T-helper 1 cell treated with Interleukin-12 subunit alpha and Interleukin-12 subunit beta and Interleukin-4 antibody, amounts not matched to agents 30 μg/mL and 1 μg/mL, for 36 hours (primary cell): ENCODE results near the gene KATNIP.
"Not testable (repeated sequence)": the region's sequence is repeated elsewhere in the genome, so short reads cannot be mapped to it uniquely, and the experiment has no call there.

ENCODE experiments used
- H3K27ac Mint-ChIP-seq: one replicate; pipeline ENCODE4 v1.8.0; 2021; ENCODE audit warnings: mild to moderate bottlenecking, mixed read lengths
- H3K27me3 Mint-ChIP-seq: one replicate; pipeline ENCODE4 v1.8.0; 2021; ENCODE audit warnings: low read depth, mixed read lengths
- H3K36me3 Mint-ChIP-seq: one replicate; pipeline ENCODE4 v1.8.0; 2021; ENCODE audit warnings: low read depth, mixed read lengths
- H3K4me1 Mint-ChIP-seq: one replicate; pipeline ENCODE4 v1.8.0; 2021; ENCODE audit warnings: low read depth, mixed read lengths
- H3K4me3 Mint-ChIP-seq: one replicate; pipeline ENCODE4 v1.8.0; 2021; ENCODE audit warnings: mild to moderate bottlenecking, moderate library complexity, mixed read lengths
- H3K9me3 Mint-ChIP-seq: one replicate; pipeline ENCODE4 v1.8.0; 2021; ENCODE audit warnings: mixed read lengths

Gene KATNIP

DNA sequence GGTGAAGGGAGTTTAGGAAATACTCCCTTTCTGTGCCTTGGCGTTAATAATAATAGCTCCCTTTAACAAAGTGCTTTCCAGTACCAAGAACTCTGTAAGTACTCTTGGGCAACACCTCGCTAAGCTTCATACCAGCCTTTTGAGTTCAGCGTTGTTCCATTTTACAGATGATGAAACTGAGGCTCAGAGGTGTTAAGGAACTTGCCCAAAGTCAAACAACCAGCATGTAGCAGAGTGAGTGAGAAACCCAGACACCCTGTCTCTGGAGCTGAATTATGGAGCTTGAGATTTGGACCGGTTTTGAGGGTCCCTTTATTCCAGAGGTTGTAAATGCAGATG is 607 bp downstream of the KATNIP start:
- Mint-ChIP-seq H3K27me3 (no peaks in the 10 kb centered on the region), H3K9me3 (no peaks in the 10 kb centered on the region), H3K4me3 (peak overlapping the region; percentile 98), H3K4me1 (peaks cover 30% of the 10 kb centered on the region), H3K36me3 (peaks cover 6% of the 10 kb centered on the region), H3K27ac (peak overlapping the region; percentile 97)

DNA sequence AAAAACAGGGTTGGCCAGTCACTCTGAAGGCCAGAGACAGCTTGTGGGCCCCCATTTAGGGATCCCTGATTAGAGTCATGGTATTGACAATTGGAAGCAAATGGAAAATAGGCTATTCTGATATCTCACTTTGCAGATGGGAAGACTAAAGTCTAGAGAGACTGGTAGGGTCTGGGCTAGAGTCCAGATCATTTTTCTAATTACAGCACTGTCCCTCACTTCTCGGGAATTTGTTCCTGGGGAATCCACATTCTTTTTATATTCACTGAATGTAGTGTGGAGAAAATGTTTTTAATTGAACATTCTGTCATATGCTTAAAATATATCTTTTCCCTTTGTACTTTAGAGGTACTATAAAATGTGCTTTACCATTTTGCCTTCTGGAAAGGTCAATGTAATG is 1.1 kb downstream of the KATNIP start:
- Mint-ChIP-seq H3K4me3 (peak overlapping the region; percentile 98), H3K9me3 (no peaks in the 10 kb centered on the region), H3K4me1 (peaks cover 30% of the 10 kb centered on the region), H3K27me3 (no peaks in the 10 kb centered on the region), H3K36me3 (peaks cover 6% of the 10 kb centered on the region), H3K27ac (no peak overlapping the region)

DNA sequence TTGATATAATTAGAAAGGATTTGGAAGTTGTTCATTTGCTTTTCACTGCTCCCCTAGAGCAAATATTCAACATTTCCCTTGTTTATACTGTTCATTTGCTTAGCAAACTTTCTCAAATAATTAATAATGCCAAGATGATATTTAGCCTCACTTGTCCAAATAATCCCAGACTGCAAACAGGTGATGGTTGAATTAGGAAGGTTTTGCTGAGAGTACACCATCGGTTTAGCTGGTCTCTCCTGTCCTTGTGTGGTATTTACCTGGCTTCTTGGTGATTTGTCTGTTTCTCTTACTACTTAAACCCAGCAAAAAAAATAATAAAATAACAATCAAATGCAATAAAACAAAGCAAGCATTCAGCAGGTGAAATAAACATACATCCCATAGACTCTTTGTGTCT is 6.5 kb downstream of the KATNIP start:
- H3K36me3 Mint-ChIP-seq = peaks cover 2% of the 10 kb centered on the region
- H3K27ac Mint-ChIP-seq = no peak overlapping the region
- no peak overlapping the region for H3K4me3 Mint-ChIP-seq
- no peaks in the 10 kb centered on the region for H3K9me3 Mint-ChIP-seq
- H3K27me3 Mint-ChIP-seq = no peaks in the 10 kb centered on the region
- peaks cover 2% of the 10 kb centered on the region for H3K4me1 Mint-ChIP-seq

DNA sequence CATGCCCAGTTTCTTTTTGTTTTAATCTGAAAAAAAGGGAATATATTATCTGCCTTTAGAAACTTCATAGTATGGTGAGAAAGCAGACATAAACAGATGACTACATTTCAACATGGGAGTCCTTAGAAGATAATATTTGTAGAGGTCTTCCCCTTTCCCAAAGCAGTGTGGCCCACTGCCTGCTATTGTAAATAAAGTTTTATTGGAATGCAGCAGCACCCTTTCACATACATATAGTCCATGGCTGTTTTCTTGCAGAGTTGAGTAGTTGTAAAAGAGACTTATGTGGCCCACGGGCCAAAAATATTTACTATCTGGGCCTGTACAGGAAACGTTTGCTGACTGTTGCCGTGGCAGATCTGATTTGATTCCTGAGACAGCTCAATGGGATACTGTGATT is 8.5 kb downstream of the KATNIP start:
- Mint-ChIP-seq H3K4me3 (no peak overlapping the region), H3K4me1 (peaks cover 2% of the 10 kb centered on the region), H3K9me3 (no peaks in the 10 kb centered on the region), H3K36me3 (peaks cover 2% of the 10 kb centered on the region), H3K27ac (no peak overlapping the region), H3K27me3 (no peaks in the 10 kb centered on the region)

DNA sequence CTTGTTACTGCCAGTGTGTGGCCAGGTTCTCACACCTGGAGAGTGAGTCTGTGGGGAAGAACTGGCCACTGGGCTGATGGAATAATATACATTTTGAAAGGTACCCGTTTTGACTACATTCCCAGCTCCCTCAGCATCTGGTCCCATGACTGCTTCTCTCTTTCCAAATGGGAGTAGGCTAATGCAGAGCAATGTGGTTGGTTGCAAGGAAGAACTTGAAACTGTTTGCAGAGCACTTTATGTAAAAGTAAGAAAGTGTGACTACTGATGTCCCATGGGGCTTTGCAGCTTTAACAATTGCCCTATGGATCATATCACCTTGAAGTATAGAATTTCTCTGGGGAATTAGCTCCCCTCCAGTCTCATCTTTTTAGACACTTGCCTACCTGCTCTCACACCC is 9.0 kb downstream of the KATNIP start:
- peaks cover 2% of the 10 kb centered on the region for H3K36me3 Mint-ChIP-seq
- H3K4me1 Mint-ChIP-seq = peaks cover 2% of the 10 kb centered on the region
- H3K27me3 Mint-ChIP-seq = no peaks in the 10 kb centered on the region
- H3K9me3 Mint-ChIP-seq = no peaks in the 10 kb centered on the region
- H3K27ac Mint-ChIP-seq = no peak overlapping the region
- H3K4me3 Mint-ChIP-seq = no peak overlapping the region

DNA sequence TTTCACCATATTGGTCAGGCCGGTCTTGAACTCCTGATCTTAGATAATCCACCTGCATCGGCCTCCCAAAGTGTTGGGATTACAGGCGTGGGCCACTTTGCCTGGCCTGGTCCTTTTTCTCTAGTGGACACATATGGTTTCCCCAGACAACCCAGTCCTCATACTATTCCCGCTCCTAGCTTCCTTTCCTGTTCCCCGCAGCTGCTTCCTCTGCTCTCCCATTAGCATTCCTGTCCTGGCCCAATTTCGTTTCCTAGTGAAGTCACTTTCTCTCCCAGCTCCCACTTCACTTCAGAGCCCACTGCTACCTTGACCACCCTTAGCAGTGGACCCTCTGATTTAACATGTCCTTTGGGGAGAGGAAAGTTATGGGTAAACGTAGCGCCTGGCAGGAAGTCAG is 11.3 kb downstream of the KATNIP start:
- H3K27ac Mint-ChIP-seq = no peak overlapping the region
- H3K36me3 Mint-ChIP-seq = peaks cover 2% of the 10 kb centered on the region
- no peaks in the 10 kb centered on the region for H3K9me3 Mint-ChIP-seq
- H3K4me3 Mint-ChIP-seq = no peak overlapping the region
- H3K27me3 Mint-ChIP-seq = no peaks in the 10 kb centered on the region
- H3K4me1 Mint-ChIP-seq = peaks cover 2% of the 10 kb centered on the region

DNA sequence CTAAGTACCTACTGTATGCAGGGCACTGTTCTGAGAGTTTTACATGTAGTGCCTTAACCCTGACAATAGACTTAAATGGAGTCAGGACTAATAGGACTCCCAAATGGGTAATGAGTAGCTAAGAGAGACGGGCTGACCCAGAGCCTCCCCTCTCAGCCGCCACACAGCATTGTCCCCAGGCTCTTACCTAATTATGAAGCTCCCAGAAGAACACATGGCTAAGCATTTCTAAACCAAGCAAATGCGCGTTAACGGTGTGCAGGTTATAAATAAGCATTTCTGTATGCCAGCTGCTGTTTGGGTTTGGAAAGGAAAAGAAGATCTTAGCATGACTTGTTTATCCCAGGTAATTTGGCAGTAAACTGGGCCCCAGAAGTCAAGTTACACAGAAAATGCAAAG is 14.3 kb downstream of the KATNIP start:
- no peaks in the 10 kb centered on the region for H3K36me3 Mint-ChIP-seq
- H3K4me1 Mint-ChIP-seq = peaks cover 3% of the 10 kb centered on the region
- H3K27ac Mint-ChIP-seq = no peak overlapping the region
- H3K4me3 Mint-ChIP-seq = no peak overlapping the region
- H3K9me3 Mint-ChIP-seq = no peaks in the 10 kb centered on the region
- H3K27me3 Mint-ChIP-seq = no peaks in the 10 kb centered on the region

DNA sequence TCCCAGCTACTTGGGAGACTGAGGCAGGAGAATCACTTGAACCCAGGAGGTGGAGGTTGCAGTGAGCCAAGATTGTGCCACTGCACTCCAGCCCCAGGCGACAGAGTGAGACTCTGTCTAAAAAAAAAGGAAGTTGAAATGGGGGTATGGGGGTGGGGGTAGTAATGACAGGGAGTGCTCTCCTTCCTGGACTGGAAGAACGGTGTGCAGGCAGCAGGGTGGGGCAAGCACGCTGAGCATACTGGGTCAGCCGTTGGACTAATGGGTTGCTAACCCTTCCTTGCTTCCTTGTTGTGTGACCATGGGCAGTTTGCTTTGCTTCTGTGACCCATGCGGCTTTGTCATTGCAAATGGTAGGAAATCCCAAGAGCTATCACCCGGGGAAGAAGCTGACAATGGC is 16.5 kb downstream of the KATNIP start:
- no peaks in the 10 kb centered on the region for H3K27me3 Mint-ChIP-seq
- no peaks in the 10 kb centered on the region for H3K9me3 Mint-ChIP-seq
- H3K4me3 Mint-ChIP-seq = no peak overlapping the region
- H3K36me3 Mint-ChIP-seq = no peaks in the 10 kb centered on the region
- H3K4me1 Mint-ChIP-seq = peaks cover 3% of the 10 kb centered on the region
- no peak overlapping the region for H3K27ac Mint-ChIP-seq

DNA sequence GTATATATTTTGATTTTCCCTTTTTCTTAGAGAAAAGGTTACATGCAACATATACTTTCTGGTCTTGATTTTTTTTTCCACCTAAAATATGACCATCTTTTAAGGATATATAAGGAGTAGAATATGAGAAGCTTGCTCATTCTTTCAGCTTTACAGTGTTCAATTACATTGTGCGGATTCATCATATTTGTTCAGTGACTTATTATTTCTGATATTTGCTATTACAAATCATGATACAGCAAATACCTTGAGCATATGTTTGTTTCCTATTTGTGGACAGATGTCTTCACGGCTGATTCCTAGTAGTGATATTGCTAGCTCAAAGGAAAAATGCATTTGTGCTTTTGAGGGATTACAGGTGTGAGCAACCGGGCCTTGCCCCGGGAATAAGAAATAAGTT is 18.1 kb downstream of the KATNIP start:
- Mint-ChIP-seq H3K27ac (no peak overlapping the region), H3K4me1 (peaks cover 3% of the 10 kb centered on the region), H3K9me3 (no peaks in the 10 kb centered on the region), H3K36me3 (no peaks in the 10 kb centered on the region), H3K4me3 (no peak overlapping the region), H3K27me3 (no peaks in the 10 kb centered on the region)

DNA sequence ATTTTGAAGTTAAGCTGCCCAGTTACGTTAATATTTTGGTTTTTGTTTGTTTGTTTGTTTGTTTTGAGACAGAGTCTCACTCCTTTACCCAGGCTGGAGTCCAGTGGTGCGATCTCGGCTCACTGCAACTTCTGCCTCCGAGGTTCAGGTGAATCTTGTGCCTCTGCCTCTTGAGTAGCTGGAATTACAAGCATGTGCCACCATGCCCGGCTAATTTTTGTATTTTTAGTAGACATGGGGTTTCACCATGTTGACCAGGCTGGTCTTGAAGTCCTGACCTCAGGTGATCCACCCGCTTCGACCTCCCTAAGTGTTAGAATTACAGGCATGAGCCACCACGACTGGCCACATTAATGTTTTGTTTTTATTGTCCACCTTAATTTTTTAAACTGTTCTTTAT is 21.0 kb downstream of the KATNIP start:
- not testable (repeated sequence) for H3K27me3 Mint-ChIP-seq, H3K36me3 Mint-ChIP-seq, H3K4me1 Mint-ChIP-seq, H3K9me3 Mint-ChIP-seq, H3K4me3 Mint-ChIP-seq, H3K27ac Mint-ChIP-seq

DNA sequence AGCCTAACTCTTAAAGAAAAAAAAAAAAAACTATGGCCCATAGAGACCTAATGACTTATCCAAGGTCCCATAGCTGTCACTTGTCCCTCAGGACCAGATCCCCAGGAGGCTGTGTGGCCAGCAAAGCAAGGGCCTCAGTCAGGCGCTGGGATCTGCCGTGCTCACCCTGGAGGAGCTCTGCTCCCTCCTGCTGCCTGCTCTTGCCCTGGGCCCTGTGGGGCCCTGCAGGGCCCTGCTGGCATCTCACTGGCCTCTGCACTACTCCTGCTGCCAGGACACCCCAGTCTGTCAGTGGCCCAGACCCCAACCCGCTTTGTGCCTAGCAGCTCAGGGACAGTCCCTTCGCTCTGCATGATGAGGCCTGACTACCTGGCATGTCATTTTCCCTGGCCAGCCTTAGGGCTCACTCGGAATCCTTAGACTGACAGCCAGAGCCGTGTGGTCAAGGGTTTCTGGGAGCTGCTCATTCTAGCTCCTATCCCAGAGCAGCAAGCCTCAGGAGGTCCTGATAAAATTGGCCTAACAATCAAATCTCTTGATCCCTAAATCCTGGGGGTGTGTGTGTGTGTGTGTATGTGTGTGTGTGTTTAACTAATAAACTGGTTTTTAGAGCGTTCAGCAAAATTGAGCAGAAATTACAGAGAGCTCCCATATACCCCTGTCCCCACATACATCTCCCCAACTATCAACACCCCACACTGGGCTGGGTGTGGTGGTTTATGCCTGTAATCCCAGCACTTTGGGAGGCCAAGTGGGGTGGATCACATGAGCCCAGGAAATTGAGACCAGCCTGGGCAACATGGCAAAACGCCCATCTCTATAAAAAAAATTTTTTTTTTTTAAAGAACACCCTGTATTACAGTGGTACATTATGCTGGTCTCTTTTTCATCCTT is 21.7 kb downstream of the KATNIP start:
- no peaks in the 10 kb centered on the region for H3K27me3 Mint-ChIP-seq
- H3K4me1 Mint-ChIP-seq = peaks cover 3% of the 10 kb centered on the region
- H3K27ac Mint-ChIP-seq = no peak overlapping the region
- no peak overlapping the region for H3K4me3 Mint-ChIP-seq
- H3K36me3 Mint-ChIP-seq = no peaks in the 10 kb centered on the region
- no peaks in the 10 kb centered on the region for H3K9me3 Mint-ChIP-seq

DNA sequence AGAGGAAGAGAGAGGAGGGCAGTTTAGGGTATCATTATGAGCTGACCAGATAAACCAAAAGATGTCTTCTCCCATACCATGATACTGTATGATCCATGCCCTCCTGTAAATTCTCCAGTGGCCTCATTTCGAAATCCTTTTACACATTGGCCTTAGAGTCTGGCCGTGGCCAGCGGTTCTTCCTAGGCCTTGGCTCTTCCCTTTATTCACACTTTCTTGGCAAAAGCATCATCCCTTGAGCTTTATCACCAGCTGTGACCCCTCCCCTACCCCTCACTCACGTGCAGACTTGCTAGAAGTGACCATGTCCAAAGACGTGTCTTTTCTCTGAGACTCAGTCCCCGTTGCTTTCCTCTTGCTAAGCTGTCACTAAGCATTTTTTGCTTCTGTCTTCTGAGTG is 22.8 kb downstream of the KATNIP start:
- H3K36me3 Mint-ChIP-seq = no peaks in the 10 kb centered on the region
- H3K27ac Mint-ChIP-seq = no peak overlapping the region
- no peaks in the 10 kb centered on the region for H3K4me1 Mint-ChIP-seq
- H3K4me3 Mint-ChIP-seq = no peak overlapping the region
- no peaks in the 10 kb centered on the region for H3K9me3 Mint-ChIP-seq
- H3K27me3 Mint-ChIP-seq = no peaks in the 10 kb centered on the region

DNA sequence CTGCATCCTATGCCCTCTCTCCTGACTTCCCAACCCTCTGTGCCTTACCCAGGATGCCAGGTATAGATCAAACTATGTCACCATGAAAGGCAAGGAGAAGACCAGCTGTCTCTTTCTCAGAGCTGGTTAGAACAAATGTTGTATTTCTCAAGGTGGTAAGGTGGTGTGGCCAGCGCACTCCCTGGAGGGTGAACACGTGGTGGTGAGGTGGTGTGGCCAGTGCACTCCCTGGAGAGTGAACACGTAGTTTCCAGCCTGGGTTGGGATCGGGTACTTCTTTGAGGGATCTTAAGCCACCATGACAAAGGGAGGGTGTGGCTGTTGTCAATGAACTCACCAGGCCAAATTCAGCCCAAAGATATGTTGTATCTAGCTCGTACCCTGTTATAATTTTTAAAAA is 26.8 kb downstream of the KATNIP start:
- Mint-ChIP-seq H3K27ac (no peak overlapping the region), H3K27me3 (no peaks in the 10 kb centered on the region), H3K4me3 (no peak overlapping the region), H3K4me1 (peaks cover 4% of the 10 kb centered on the region), H3K36me3 (no peaks in the 10 kb centered on the region), H3K9me3 (no peaks in the 10 kb centered on the region)

DNA sequence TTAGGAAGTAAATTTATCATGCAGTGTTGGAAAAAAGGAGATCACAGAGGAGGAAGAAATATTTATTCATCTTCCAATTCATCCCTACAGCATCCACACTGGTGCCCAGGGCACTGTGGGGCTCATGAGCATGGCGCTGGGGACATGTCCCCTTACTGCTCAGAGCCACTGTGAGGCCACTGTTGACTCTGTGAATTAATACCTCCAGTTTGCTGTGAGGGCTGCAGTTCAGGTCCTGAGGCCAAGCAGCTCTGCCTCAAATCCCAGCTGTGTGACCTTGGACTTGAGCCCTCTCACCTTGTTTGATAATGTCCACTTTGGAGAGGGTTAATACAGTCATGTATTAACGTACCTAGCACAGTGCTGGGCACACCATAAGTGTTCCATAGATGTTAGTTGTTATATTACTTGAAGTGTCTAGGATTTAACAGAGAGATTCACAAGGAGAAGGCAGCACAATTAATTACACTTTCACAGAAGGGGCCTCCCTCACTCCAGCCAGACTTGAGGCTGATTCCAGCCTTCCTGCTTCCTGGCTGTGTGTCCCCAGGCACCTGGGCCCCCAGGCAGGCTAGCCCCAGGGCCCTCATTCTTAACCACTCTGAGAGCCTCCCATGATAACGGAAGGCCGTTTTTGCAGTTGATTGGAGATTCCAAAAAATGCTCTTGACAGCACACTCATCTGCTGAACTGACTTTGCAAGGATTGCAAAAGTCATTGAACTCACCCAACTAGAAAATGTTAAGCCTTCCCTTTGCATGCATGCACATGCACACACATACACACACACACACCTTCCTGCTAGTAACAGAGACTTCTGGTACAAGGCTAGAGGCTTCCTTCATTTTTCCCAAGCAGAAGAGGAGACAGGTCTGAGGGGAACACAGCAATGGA is 29.4 kb downstream of the KATNIP start:
- no peaks in the 10 kb centered on the region for H3K27me3 Mint-ChIP-seq
- peaks cover 4% of the 10 kb centered on the region for H3K4me1 Mint-ChIP-seq
- no peak overlapping the region for H3K27ac Mint-ChIP-seq
- no peaks in the 10 kb centered on the region for H3K9me3 Mint-ChIP-seq
- no peaks in the 10 kb centered on the region for H3K36me3 Mint-ChIP-seq
- no peak overlapping the region for H3K4me3 Mint-ChIP-seq

DNA sequence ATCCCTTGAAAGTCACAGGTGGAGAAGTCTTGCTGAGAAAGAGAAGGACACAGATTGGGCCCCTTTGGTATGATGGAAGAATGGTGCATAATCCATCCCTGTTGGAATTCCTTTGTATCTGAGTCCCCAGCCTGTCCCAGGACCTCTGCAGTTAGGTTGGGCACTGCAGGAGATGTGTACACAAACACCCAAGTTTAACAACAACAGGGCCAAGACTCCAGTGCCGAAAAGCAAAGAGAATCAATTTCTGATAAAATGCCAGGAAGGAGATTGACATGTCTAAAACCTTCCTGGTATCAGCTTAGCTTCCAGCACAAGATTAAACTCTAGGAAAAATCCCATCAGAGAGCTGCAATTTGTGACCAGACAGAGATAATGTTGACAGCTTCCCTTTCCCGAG is 32.9 kb downstream of the KATNIP start:
- Mint-ChIP-seq H3K4me1 (peaks cover 4% of the 10 kb centered on the region), H3K36me3 (no peaks in the 10 kb centered on the region), H3K4me3 (no peak overlapping the region)

More for the DNA sequence above, 32.9 kb downstream of the KATNIP start:
- Mint-ChIP-seq H3K27me3 (no peaks in the 10 kb centered on the region), H3K9me3 (no peaks in the 10 kb centered on the region), H3K27ac (no peak overlapping the region)
